GM12878 (cell line): ENCODE measurements around the gene CLDN15. TPM values are rescaled to one million over a fixed set of nuclear protein-coding genes. Genes with fewer than 3 reads are reported as not detected.

ENCODE experiments used
- BCL3 ChIP-seq: IDR thresholded peaks from 2 replicates; pipeline ENCODE4 v1.6.1; 2011; ENCODE audit warnings: borderline replicate concordance, low read depth, mild to moderate bottlenecking, moderate library complexity, low read length; ENCODE audit not compliant: insufficient read depth, poor library complexity, severe bottlenecking
- CBX5 ChIP-seq: sonication (generic); IDR thresholded peaks from 2 replicates; pipeline ENCODE4 v1.6.1; 2016; ENCODE audit warnings: low read depth, moderate library complexity, mild to moderate bottlenecking, inconsistent platforms
- CEBPB ChIP-seq, 2 experiments: fragments of 150-350 bp in 1 of 2; IDR thresholded peaks; 2 replicates each; pipeline ENCODE4 v1.6.1; 2012 to 2014; ENCODE audit warnings: low read depth in 2 of 2, low read length in 2 of 2, borderline replicate concordance in 1 of 2, inconsistent platforms in 1 of 2
- CHD2 ChIP-seq: IDR thresholded peaks from 2 replicates; pipeline ENCODE4 v1.6.1; 2011; ENCODE audit warnings: low read depth, low read length, improper control_type of control experiment, borderline replicate concordance
- EGR1 ChIP-seq, 2 experiments: IDR thresholded peaks; 1 replicate in 1 of 2; 2 replicates in 1 of 2; pipeline ENCODE4 v1.6.1; 2011 to 2012; ENCODE audit warnings: low read depth in 2 of 2, low read length in 2 of 2, borderline replicate concordance in 1 of 2, mild to moderate bottlenecking in 1 of 2, moderate library complexity in 1 of 2
- LARP7 ChIP-seq: fragments of 450-650 bp; IDR thresholded peaks from 2 replicates; pipeline ENCODE4 v1.6.1; 2017; ENCODE audit warnings: mild to moderate bottlenecking
- MAX ChIP-seq: IDR thresholded peaks from 2 replicates; pipeline ENCODE4 v1.6.1; 2012; ENCODE audit warnings: low read depth, low read length, improper control_type of control experiment
- MEF2B ChIP-seq: fragments of 450-650 bp; IDR thresholded peaks from 2 replicates; pipeline ENCODE4 v1.6.1; 2018; ENCODE audit warnings: mild to moderate bottlenecking, moderate library complexity; ENCODE audit not compliant: partially characterized antibody, poor library complexity, severe bottlenecking
- MYC ChIP-seq: IDR thresholded peaks from 2 replicates; pipeline ENCODE4 v1.6.1; 2011; ENCODE audit warnings: mild to moderate bottlenecking, low read length, moderate library complexity, inconsistent platforms; ENCODE audit not compliant: insufficient read depth, insufficient replicate concordance, insufficient read length, severe bottlenecking
- NR2C1 ChIP-seq: fragments of 450-650 bp; IDR thresholded peaks from 2 replicates; pipeline ENCODE4 v1.6.1; 2017; ENCODE audit warnings: antibody characterized with exemption, mild to moderate bottlenecking, moderate library complexity
- NRF1 ChIP-seq: conservative IDR thresholded peaks from 2 replicates; pipeline ENCODE4 v1.6.1; 2011; ENCODE audit warnings: mild to moderate bottlenecking, low read depth, low read length, improper control_type of control experiment
- RB1 ChIP-seq: fragments of 450-650 bp; formaldehyde crosslinking; IDR thresholded peaks from 2 replicates; pipeline ENCODE4 v1.6.1; 2017; ENCODE audit warnings: mild to moderate bottlenecking, borderline replicate concordance
- RELA ChIP-seq: fragments of 450-650 bp; IDR thresholded peaks from 2 replicates; pipeline ENCODE4 v1.8.0; 2014; ENCODE audit warnings: borderline replicate concordance; ENCODE audit not compliant: partially characterized antibody
- RUNX3 ChIP-seq: IDR thresholded peaks from 2 replicates; pipeline ENCODE4 v1.6.1; 2012; ENCODE audit warnings: low read length, inconsistent platforms
- STAT1 ChIP-seq: fragments of 450-650 bp; conservative IDR thresholded peaks from 2 replicates; pipeline ENCODE4 v1.6.1; 2014; ENCODE audit warnings: antibody characterized with exemption, mild to moderate bottlenecking
- SUZ12 ChIP-seq: fragments of 200-600 bp; sonication (generic); IDR thresholded peaks from one replicate; pipeline ENCODE4 v1.6.1; 2018; ENCODE audit warnings: antibody characterized with exemption, mild to moderate bottlenecking; ENCODE audit not compliant: unreplicated experiment
- YBX1 ChIP-seq: fragments of 450-650 bp; IDR thresholded peaks from 2 replicates; pipeline ENCODE4 v1.6.1; 2016; ENCODE audit warnings: antibody characterized with exemption
- YY1 ChIP-seq: IDR thresholded peaks from 2 replicates; pipeline ENCODE4 v1.6.1; 2011; ENCODE audit warnings: low read depth, mild to moderate bottlenecking, low read length
- ZBED1 ChIP-seq: IDR thresholded peaks from 2 replicates; pipeline ENCODE4 v1.6.1; 2016; ENCODE audit warnings: borderline replicate concordance
- ZBTB33 ChIP-seq: fragments of 450-650 bp; IDR thresholded peaks from 2 replicates; pipeline ENCODE4 v1.6.1; 2017; ENCODE audit warnings: mild to moderate bottlenecking
- ZBTB4 ChIP-seq: fragments of 450-650 bp; formaldehyde crosslinking; IDR thresholded peaks from 2 replicates; pipeline ENCODE4 v1.4.0; 2022; ENCODE audit warnings: mild to moderate bottlenecking, moderate library complexity
- ZNF24 ChIP-seq: fragments of 450-650 bp; IDR thresholded peaks from 2 replicates; pipeline ENCODE4 v1.6.1; 2017; ENCODE audit warnings: antibody characterized with exemption, mild to moderate bottlenecking
- ZNF384 ChIP-seq: IDR thresholded peaks from 2 replicates; pipeline ENCODE4 v1.6.1; 2012; ENCODE audit warnings: low read depth, mild to moderate bottlenecking, low read length, improper control_type of control experiment, borderline replicate concordance
- polyA plus RNA-seq, 11 experiments: library from polyadenylated mRNA; depleted of rRNA in 4 of 11; unstranded in 6 of 11; stranded (reverse) in 5 of 11; fragments of >200 nt; fragmentation: Nextera tagmentation in 4 of 11; fragmentation: Illumina TruSeq in 1 of 11; extraction: Ambion mirVana in 4 of 11; extraction: Trizol in 1 of 11; gene quantifications; 1 replicate in 1 of 11; 2 replicates in 10 of 11; pipeline versions ENCODE4 v1.2.1 to v1.2.3, GENCODE V29; 2011 to 2016; ENCODE audit warnings: inconsistent platforms in 2 of 11, missing spikeins in 2 of 11, low read depth in 1 of 11
- total RNA-seq, 4 experiments: library from RNA; depleted of rRNA in 3 of 4; stranded (reverse); fragments of >200 nt in 3 of 4; fragmentation: Illumina TruSeq in 1 of 4; extraction: Trizol in 1 of 4; gene quantifications; 2 replicates each; pipeline versions ENCODE4 v1.2.1 to v1.2.3, GENCODE V29; 2013 to 2021

The CLDN15 gene
- total and polyA plus RNA-seq, 10 of the 15 experiments (the other 5 are each of a cell fraction or from before 2014, with no cell fraction given), result 0.47 to 15.0 (median 6.6) TPM

- TF ChIP-seq RELA (peak; percentile 35), LARP7 (peak; percentile 78), CHD2 (peak; percentile 43; the same call in 1 of the 2 replicates), BCL3 (no peak), YBX1 (no peak), CBX5 (0 out of 2 replicates have a peak, but pooled peaks have one; percentile 51), ZBTB4 (CRISPR knock-in tag) (no peak), CEBPB (IDR thresholded peaks at IDR 0.05; ENCODE audit: borderline replicate concordance in 1 of 2, low read depth in 2 of 2, low read length in 2 of 2) (no peak), ZNF24 (no peak), RB1 (peak; percentile 53; the same call in 1 of the 2 replicates), MEF2B (no peak), MYC (peak; percentile 16), ZBED1 (peak; percentile 37; the same call in 1 of the 2 replicates), NR2C1 (peak; percentile 79), ZNF384 (no peak), RUNX3 (peak; percentile 61), SUZ12 (no peak), STAT1 (peak; percentile 48), NRF1 (no peak), YY1 (peak; percentile 79), MAX (peak; percentile 76), EGR1 (IDR thresholded peaks at IDR 0.05; ENCODE audit: borderline replicate concordance in 1 of 2, low read depth in 2 of 2, low read length in 2 of 2) (peak in 1 of 2 experiments; percentile 44; a peak in 1 of 3 replicates), ZBTB33 (no peak)
Measured at GRCh38 chr7:101244375-101245146, 7.0 kb upstream of the CLDN15 start, which contains the start of gene FIS1 (continued).
